WTC11 (cell line): ENCODE measurements around the gene PRR15L. TPM values are rescaled to one million over a fixed set of nuclear protein-coding genes. Genes with fewer than 3 reads are reported as not detected.
A peak's percentile ranks its signal among the peaks of the same experiment; 100 is the strongest.

Experiments used
- ATAC-seq: fragments of 200-7000 bp; cut with Tn5 transposase; 2 replicates; pipeline ENCODE4 v1.10.0; 2021; ENCODE audit warnings: mild to moderate bottlenecking, moderate library complexity
- CTCF ChIA-PET: fragments of 300-600 bp; sonication (Branson Sonifier 250); formaldehyde crosslinking; loops from one replicate; lab custom pipeline; 2021; ENCODE audit warnings: antibody characterized with exemption; lab: Charles Lee
- POLR2A ChIA-PET: fragments of 350-600 bp; sonication (Branson Sonifier 250); formaldehyde crosslinking; loops from one replicate; lab custom pipeline; 2021; ENCODE audit warnings: antibody characterized with exemption; lab: Charles Lee
- DNase-seq: peaks from one replicate; pipeline ENCODE4 v3.0.0; 2021; ENCODE audit warnings: low spot score
- H3K27ac Mint-ChIP-seq: 2 replicates; pipeline ENCODE4 v1.8.0; 2021; ENCODE audit warnings: mixed read lengths
- H3K27me3 Mint-ChIP-seq: 2 replicates; pipeline ENCODE4 v1.8.0; 2021; ENCODE audit warnings: low read depth, mild to moderate bottlenecking, moderate library complexity, mixed read lengths
- H3K36me3 Mint-ChIP-seq: 2 replicates; pipeline ENCODE4 v1.8.0; 2021; ENCODE audit warnings: mixed read lengths
- H3K4me1 Mint-ChIP-seq: 2 replicates; pipeline ENCODE4 v1.8.0; 2022; ENCODE audit warnings: mixed read lengths
- H3K4me3 Mint-ChIP-seq: 2 replicates; pipeline ENCODE4 v1.8.0; 2021; ENCODE audit warnings: mild to moderate bottlenecking, moderate library complexity, mixed read lengths
- H3K9me3 Mint-ChIP-seq: 2 replicates; pipeline ENCODE4 v1.8.0; 2021; ENCODE audit warnings: mixed read lengths
- AFF4 ChIP-seq: sonication (generic); formaldehyde crosslinking; IDR thresholded peaks from 2 replicates; pipeline ENCODE4 v1.8.1; 2023; ENCODE audit warnings: mild to moderate bottlenecking, missing genetic modification reagents, borderline replicate concordance
- ATF3 ChIP-seq: sonication (generic); formaldehyde crosslinking; conservative IDR thresholded peaks from 2 replicates; pipeline ENCODE4 v1.8.1; 2022; ENCODE audit warnings: mild to moderate bottlenecking, missing genetic modification reagents
- CREB1 ChIP-seq: sonication (generic); formaldehyde crosslinking; IDR thresholded peaks from 2 replicates; pipeline ENCODE4 v1.8.0; 2023; ENCODE audit warnings: mild to moderate bottlenecking, missing genetic modification reagents
- JUN ChIP-seq: sonication (generic); formaldehyde crosslinking; IDR thresholded peaks from 2 replicates; pipeline ENCODE4 v1.8.0; 2023; ENCODE audit warnings: mild to moderate bottlenecking, missing genetic modification reagents
- MAX ChIP-seq: sonication (generic); formaldehyde crosslinking; IDR thresholded peaks from 2 replicates; pipeline ENCODE4 v1.8.0; 2022; ENCODE audit warnings: mild to moderate bottlenecking, missing genetic modification reagents
- PRRX2 ChIP-seq: fragments of 250-450 bp; sonication (Bioruptor Pico); IDR thresholded peaks from 2 replicates; pipeline ENCODE4 v1.8.0; 2021; ENCODE audit warnings: mild to moderate bottlenecking
- SMAD3 ChIP-seq: sonication (generic); formaldehyde crosslinking; IDR thresholded peaks from 2 replicates; pipeline ENCODE4 v1.8.0; 2022; ENCODE audit warnings: missing genetic modification reagents, mild to moderate bottlenecking, borderline replicate concordance
- SMAD4 ChIP-seq: sonication (generic); formaldehyde crosslinking; IDR thresholded peaks from 2 replicates; pipeline ENCODE4 v1.8.0; 2022; ENCODE audit warnings: mild to moderate bottlenecking, missing genetic modification reagents
- USF2 ChIP-seq: sonication (generic); formaldehyde crosslinking; IDR thresholded peaks from 2 replicates; pipeline ENCODE4 v1.8.1; 2023; ENCODE audit warnings: mild to moderate bottlenecking, missing genetic modification reagents, moderate library complexity
- ZNF121 ChIP-seq: sonication (generic); formaldehyde crosslinking; IDR thresholded peaks from 2 replicates; pipeline ENCODE4 v1.8.0; 2023; ENCODE audit warnings: missing genetic modification reagents
- ZNF317 ChIP-seq: sonication (generic); formaldehyde crosslinking; IDR thresholded peaks from 2 replicates; pipeline ENCODE4 v1.8.1; 2023; ENCODE audit warnings: low read depth, mild to moderate bottlenecking, moderate library complexity, missing genetic modification reagents, borderline replicate concordance
- ZNF396 ChIP-seq: fragments of 250-450 bp; sonication (Bioruptor Pico); IDR thresholded peaks from 2 replicates; pipeline ENCODE4 v1.8.0; 2021; ENCODE audit warnings: mild to moderate bottlenecking, moderate library complexity, borderline replicate concordance
- ZNF416 ChIP-seq: fragments of 250-450 bp; sonication (Bioruptor Pico); IDR thresholded peaks from 2 replicates; pipeline ENCODE4 v1.9.0; 2021; ENCODE audit warnings: mild to moderate bottlenecking, inconsistent platforms
- total RNA-seq: library from RNA; stranded (reverse); gene quantifications from 3 replicates; pipeline ENCODE4 v1.2.3, GENCODE V29; 2021
- TF ChIP-seq, protein P1 (sequence below): fragments of 250-450 bp; sonication (Bioruptor Pico); conservative IDR thresholded peaks from 2 replicates; pipeline ENCODE4 v1.9.0; 2021; ENCODE audit warnings: mild to moderate bottlenecking
- TF ChIP-seq, protein P2 (sequence below): sonication (generic); formaldehyde crosslinking; IDR thresholded peaks from 2 replicates; pipeline ENCODE4 v1.8.1; 2022; ENCODE audit warnings: missing genetic modification reagents, borderline replicate concordance
- TF ChIP-seq, protein P3 (sequence below): sonication (generic); formaldehyde crosslinking; IDR thresholded peaks from 2 replicates; pipeline ENCODE4 v1.8.0; 2022; ENCODE audit warnings: mild to moderate bottlenecking, missing genetic modification reagents
- TF ChIP-seq, protein P4 (sequence below): fragments of 250-450 bp; sonication (Bioruptor Pico); IDR thresholded peaks from 2 replicates; pipeline ENCODE4 v1.9.0; 2021; ENCODE audit warnings: mild to moderate bottlenecking, borderline replicate concordance

Gene PRR15L
- total RNA-seq, 1 experiment from 2014 or later: 0.59 TPM

- TF ChIP-seq ZNF121 (CRISPR knock-in tag): no peak
- TF ChIP-seq ZNF317 (CRISPR knock-in tag): no peak
- no peak for TF ChIP-seq SMAD3
- TF ChIP-seq AFF4 (CRISPR knock-in tag): no peak
These were observed 7.2 kb upstream of the PRR15L start (continued) for GRCh38 chr17:47964856-47965255.

- Mint-ChIP-seq H3K36me3 (no peaks in the 10 kb centered on the region), H3K4me1 (peaks cover 15% of the 10 kb centered on the region), H3K27me3 (peaks cover 33% of the 10 kb centered on the region)
- CTCF ChIA-PET: no interaction called here
- DNase-seq: no peak
- peak; percentile 43; the same call in 1 of the 2 replicates for TF ChIP-seq USF2 (CRISPR knock-in tag)
- TF ChIP-seq, protein P1, sequence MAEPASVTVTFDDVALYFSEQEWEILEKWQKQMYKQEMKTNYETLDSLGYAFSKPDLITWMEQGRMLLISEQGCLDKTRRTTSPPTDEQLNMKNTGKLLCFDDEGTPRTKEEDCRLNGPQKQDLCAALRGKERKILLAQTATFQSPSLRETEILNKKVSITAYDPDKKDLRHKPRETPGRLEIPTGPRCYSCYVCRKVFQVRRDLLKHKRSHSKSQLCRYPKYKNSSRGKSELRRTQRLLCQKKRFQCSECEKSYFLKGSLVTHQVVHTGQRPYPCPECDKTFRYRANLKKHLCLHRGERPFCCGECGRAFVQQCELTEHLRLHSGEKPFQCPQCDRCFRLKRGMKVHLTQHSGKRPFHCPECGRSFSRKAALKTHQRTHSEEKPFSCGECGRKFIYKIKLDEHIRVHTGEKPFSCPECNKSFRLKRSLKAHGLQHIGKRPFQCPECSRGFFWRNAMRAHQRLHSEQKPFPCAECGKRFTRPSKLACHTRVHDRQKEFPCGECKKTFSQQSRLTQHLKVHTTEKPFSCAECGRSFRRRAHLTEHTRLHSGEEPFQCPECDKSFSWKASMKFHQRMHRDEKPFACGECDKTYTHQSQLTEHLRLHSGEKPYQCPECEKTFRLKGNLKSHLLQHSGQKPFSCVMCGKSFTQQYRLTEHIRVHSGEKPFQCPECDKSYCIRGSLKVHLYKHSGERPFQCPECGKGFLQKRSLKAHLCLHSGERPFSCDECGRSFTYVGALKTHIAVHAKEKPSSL (CRISPR knock-in tag): no peak
- TF ChIP-seq, protein P2, sequence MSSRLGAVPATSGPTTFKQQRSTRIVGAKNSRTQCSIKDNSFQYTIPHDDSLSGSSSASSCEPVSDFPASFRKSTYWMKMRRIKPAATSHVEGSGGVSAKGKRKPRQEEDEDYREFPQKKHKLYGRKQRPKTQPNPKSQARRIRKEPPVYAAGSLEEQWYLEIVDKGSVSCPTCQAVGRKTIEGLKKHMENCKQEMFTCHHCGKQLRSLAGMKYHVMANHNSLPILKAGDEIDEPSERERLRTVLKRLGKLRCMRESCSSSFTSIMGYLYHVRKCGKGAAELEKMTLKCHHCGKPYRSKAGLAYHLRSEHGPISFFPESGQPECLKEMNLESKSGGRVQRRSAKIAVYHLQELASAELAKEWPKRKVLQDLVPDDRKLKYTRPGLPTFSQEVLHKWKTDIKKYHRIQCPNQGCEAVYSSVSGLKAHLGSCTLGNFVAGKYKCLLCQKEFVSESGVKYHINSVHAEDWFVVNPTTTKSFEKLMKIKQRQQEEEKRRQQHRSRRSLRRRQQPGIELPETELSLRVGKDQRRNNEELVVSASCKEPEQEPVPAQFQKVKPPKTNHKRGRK (CRISPR knock-in tag): no peak
- TF ChIP-seq SMAD4 (CRISPR knock-in tag): no peak
- TF ChIP-seq CREB1 (CRISPR knock-in tag): no peak
- no peak for TF ChIP-seq JUN (CRISPR knock-in tag)
- TF ChIP-seq, all 79 proteins: peak for 1
- ATAC-seq: no peak
- H3K9me3 Mint-ChIP-seq: peaks cover 10% of the 10 kb centered on the region
- H3K4me3 Mint-ChIP-seq: no peak overlapping the region
- H3K27ac Mint-ChIP-seq: no peak overlapping the region
- POLR2A ChIA-PET: no interaction called here
These were observed 5.2 kb upstream of the PRR15L start for GRCh38 chr17:47962901-47963300.

DNA sequence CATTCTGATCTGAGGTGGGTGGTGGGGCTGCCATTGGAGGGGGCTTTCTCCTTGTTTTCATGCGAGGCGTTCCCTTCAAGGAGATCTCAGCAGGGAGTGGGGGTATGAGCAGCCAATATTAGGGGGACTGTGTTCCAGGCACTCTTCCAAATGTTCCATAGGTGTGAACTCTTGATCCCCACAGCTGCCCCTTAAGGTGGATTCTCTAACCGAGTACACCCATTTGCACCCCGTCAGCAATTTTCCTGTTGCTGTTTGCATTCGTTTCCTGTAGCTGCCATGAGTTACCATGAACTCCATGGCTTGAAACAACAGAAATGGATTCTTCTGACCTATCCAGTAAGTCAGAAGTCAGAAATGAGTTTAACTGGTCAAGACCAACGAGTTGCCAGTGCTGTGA is 3.7 kb upstream of the PRR15L start:
- ChIA-PET CTCF (interaction anchor here (0.9 to 3.4 kb wide), 5 partner anchors 9 to 119 kb away, joined by 3 to 17 read pairs (median 5); partner anchors contain the start of gene CDK5RAP3), POLR2A (no interaction called here)
- H3K4me1 Mint-ChIP-seq: peaks cover 28% of the 10 kb centered on the region
- peaks cover 10% of the 10 kb centered on the region for H3K9me3 Mint-ChIP-seq
- no peak for TF ChIP-seq PRRX2 (CRISPR knock-in tag)
- TF ChIP-seq, protein P3, sequence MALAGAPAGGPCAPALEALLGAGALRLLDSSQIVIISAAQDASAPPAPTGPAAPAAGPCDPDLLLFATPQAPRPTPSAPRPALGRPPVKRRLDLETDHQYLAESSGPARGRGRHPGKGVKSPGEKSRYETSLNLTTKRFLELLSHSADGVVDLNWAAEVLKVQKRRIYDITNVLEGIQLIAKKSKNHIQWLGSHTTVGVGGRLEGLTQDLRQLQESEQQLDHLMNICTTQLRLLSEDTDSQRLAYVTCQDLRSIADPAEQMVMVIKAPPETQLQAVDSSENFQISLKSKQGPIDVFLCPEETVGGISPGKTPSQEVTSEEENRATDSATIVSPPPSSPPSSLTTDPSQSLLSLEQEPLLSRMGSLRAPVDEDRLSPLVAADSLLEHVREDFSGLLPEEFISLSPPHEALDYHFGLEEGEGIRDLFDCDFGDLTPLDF (CRISPR knock-in tag): no peak
- TF ChIP-seq, protein P4, sequence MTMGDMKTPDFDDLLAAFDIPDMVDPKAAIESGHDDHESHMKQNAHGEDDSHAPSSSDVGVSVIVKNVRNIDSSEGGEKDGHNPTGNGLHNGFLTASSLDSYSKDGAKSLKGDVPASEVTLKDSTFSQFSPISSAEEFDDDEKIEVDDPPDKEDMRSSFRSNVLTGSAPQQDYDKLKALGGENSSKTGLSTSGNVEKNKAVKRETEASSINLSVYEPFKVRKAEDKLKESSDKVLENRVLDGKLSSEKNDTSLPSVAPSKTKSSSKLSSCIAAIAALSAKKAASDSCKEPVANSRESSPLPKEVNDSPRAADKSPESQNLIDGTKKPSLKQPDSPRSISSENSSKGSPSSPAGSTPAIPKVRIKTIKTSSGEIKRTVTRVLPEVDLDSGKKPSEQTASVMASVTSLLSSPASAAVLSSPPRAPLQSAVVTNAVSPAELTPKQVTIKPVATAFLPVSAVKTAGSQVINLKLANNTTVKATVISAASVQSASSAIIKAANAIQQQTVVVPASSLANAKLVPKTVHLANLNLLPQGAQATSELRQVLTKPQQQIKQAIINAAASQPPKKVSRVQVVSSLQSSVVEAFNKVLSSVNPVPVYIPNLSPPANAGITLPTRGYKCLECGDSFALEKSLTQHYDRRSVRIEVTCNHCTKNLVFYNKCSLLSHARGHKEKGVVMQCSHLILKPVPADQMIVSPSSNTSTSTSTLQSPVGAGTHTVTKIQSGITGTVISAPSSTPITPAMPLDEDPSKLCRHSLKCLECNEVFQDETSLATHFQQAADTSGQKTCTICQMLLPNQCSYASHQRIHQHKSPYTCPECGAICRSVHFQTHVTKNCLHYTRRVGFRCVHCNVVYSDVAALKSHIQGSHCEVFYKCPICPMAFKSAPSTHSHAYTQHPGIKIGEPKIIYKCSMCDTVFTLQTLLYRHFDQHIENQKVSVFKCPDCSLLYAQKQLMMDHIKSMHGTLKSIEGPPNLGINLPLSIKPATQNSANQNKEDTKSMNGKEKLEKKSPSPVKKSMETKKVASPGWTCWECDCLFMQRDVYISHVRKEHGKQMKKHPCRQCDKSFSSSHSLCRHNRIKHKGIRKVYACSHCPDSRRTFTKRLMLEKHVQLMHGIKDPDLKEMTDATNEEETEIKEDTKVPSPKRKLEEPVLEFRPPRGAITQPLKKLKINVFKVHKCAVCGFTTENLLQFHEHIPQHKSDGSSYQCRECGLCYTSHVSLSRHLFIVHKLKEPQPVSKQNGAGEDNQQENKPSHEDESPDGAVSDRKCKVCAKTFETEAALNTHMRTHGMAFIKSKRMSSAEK (CRISPR knock-in tag): no peak
- TF ChIP-seq ZNF396 (CRISPR knock-in tag): no peak
- no peak for TF ChIP-seq ZNF416 (CRISPR knock-in tag)
- TF ChIP-seq ATF3: no peak
- no peak for TF ChIP-seq MAX (CRISPR knock-in tag)
- peaks cover 29% of the 10 kb centered on the region for H3K27me3 Mint-ChIP-seq
- ATAC-seq: no peak
- no peak overlapping the region for H3K27ac Mint-ChIP-seq
- no peaks in the 10 kb centered on the region for H3K36me3 Mint-ChIP-seq
- DNase-seq: no peak
- no peak overlapping the region for H3K4me3 Mint-ChIP-seq
